Hepatocyte (in vitro differentiated cells): Measurements from ENCODE around the gene NLRC5. TPM values are rescaled to one million over a fixed set of nuclear protein-coding genes. Genes with fewer than 3 reads are reported as not detected.
"Not testable (repeated sequence)": the region's sequence is repeated elsewhere in the genome, so short reads cannot be mapped to it uniquely, and the experiment has no call there.

Experiments used
- DNase-seq: peaks from one replicate; pipeline ENCODE4 v3.0.0-alpha.2; 2016; ENCODE audit warnings: low spot score
- H2AFZ ChIP-seq: fragments of 200-600 bp; sonication (generic); 2 replicates; pipeline ENCODE4 v1.6.0; 2016; ENCODE audit warnings: antibody characterized with exemption, mild to moderate bottlenecking
- H3K27ac ChIP-seq: fragments of 200-600 bp; sonication (generic); 2 replicates; pipeline ENCODE4 v1.5.1; 2016; ENCODE audit warnings: mild to moderate bottlenecking
- H3K27me3 ChIP-seq: fragments of 200-600 bp; sonication (generic); 2 replicates; pipeline ENCODE4 v1.6.1; 2016
- H3K36me3 ChIP-seq: fragments of 200-600 bp; sonication (generic); replicated peaks from 2 replicates; pipeline ENCODE4 v1.5.1; 2016; ENCODE audit warnings: low read depth; ENCODE audit not compliant: insufficient read depth
- H3K4me1 ChIP-seq: fragments of 200-600 bp; sonication (generic); 2 replicates; pipeline ENCODE4 v1.5.1; 2016; ENCODE audit warnings: mild to moderate bottlenecking, moderate library complexity; ENCODE audit not compliant: insufficient read depth
- H3K4me2 ChIP-seq: fragments of 200-600 bp; sonication (generic); 2 replicates; pipeline ENCODE4 v1.6.0; 2016
- H3K4me3 ChIP-seq: fragments of 200-600 bp; sonication (generic); 2 replicates; pipeline ENCODE4 v1.5.1; 2016; ENCODE audit warnings: mild to moderate bottlenecking
- H3K79me2 ChIP-seq: fragments of 200-600 bp; sonication (generic); 2 replicates; pipeline ENCODE4 v1.6.0; 2017; ENCODE audit warnings: mild to moderate bottlenecking
- H3K9me2 ChIP-seq: fragments of 200-600 bp; sonication (generic); replicated peaks from 2 replicates; pipeline ENCODE4 v1.6.0; 2017; ENCODE audit warnings: mild to moderate bottlenecking; ENCODE audit not compliant: insufficient read depth
- H3K9me3 ChIP-seq: fragments of 200-600 bp; sonication (generic); 2 replicates; pipeline ENCODE4 v1.5.1; 2016; ENCODE audit warnings: low read depth, mild to moderate bottlenecking
- H4K20me1 ChIP-seq: fragments of 200-600 bp; sonication (generic); 2 replicates; pipeline ENCODE4 v1.6.0; 2016; ENCODE audit warnings: mild to moderate bottlenecking; ENCODE audit not compliant: insufficient read depth, poor library complexity, severe bottlenecking
- CTCF ChIP-seq: fragments of 200-600 bp; sonication (generic); IDR thresholded peaks from 2 replicates; pipeline ENCODE4 v1.5.1; 2016; ENCODE audit warnings: antibody characterized with exemption, mild to moderate bottlenecking; ENCODE audit not compliant: poor library complexity
- EZH2 ChIP-seq: fragments of 200-600 bp; sonication (generic); IDR thresholded peaks from 2 replicates; pipeline ENCODE4 v1.6.1; 2016; ENCODE audit warnings: antibody characterized with exemption, mild to moderate bottlenecking, borderline replicate concordance
- EZH2phosphoT487 ChIP-seq: fragments of 200-600 bp; sonication (generic); IDR thresholded peaks from one replicate; pipeline ENCODE4 v1.6.1; 2018; ENCODE audit warnings: antibody characterized with exemption, mild to moderate bottlenecking, low read depth, moderate library complexity; ENCODE audit not compliant: unreplicated experiment, severe bottlenecking
- WGBS: methylation state at CpG from one replicate; pipeline ENCODE4 v1.1.6; 2016; ENCODE audit warnings: low lambda C conversion rate; ENCODE audit errors: missing lambda C conversion rate; 5-methylcytosine and 5-hydroxymethylcytosine counted together
- polyA plus RNA-seq: library from polyadenylated mRNA; unstranded; fragments of >200 nt; fragmentation: Nextera tagmentation; extraction: Ambion mirVana; gene quantifications from 2 replicates; pipeline ENCODE4 v1.2.1, GENCODE V29; 2016
- total RNA-seq: library from RNA; depleted of rRNA; stranded (reverse); fragments of >200 nt; gene quantifications from 2 replicates; pipeline ENCODE4 v1.2.3, GENCODE V29; 2014

The NLRC5 gene
- total and polyA plus RNA-seq, 2 experiments from 2014 or later: 6.4 to 7.0 TPM

- Histone ChIP-seq H3K27ac (no peak overlapping the region), H2AFZ (no peak overlapping the region), H3K4me1 (no peaks in the 10 kb centered on the region), H3K4me2 (no peak overlapping the region), H3K4me3 (no peak overlapping the region), H3K79me2 (no peaks in the 10 kb centered on the region), H3K9me3 (no peaks in the 10 kb centered on the region), H3K27me3 (no peaks in the 10 kb centered on the region), H3K9me2 (no peaks in the 10 kb centered on the region), H4K20me1 (no peaks in the 10 kb centered on the region), H3K36me3 (no peaks in the 10 kb centered on the region)
- TF ChIP-seq EZH2phosphoT487 (no peak), CTCF (no peak), EZH2 (no peak)
- WGBS: 72% methylated on average over 1 of the region's 1 CpG
- DNase-seq: no peak
Measured at GRCh38 chr16:57108432-57108831, 119.1 kb downstream of the NLRC5 start.

- H3K36me3 ChIP-seq, H2AFZ ChIP-seq, H3K4me1 ChIP-seq, H4K20me1 ChIP-seq, H3K27me3 ChIP-seq, H3K4me3 ChIP-seq, H3K9me3 ChIP-seq, DNase-seq, H3K9me2 ChIP-seq, H3K27ac ChIP-seq, H3K79me2 ChIP-seq, H3K4me2 ChIP-seq: not testable (repeated sequence)
- WGBS: 79% methylated on average over 10 of the region's 10 CpGs
Measured at GRCh38 chr16:57109259-57110105, 120.1 kb downstream of the NLRC5 start.

- no peaks in the 10 kb centered on the region for H3K9me2 ChIP-seq
- no peaks in the 10 kb centered on the region for H4K20me1 ChIP-seq
- H3K4me2 ChIP-seq: no peak overlapping the region
- no peaks in the 10 kb centered on the region for H3K4me1 ChIP-seq
- H3K9me3 ChIP-seq: no peaks in the 10 kb centered on the region
- no peak for DNase-seq
- H3K27me3 ChIP-seq: no peaks in the 10 kb centered on the region
- 90% methylated on average over 4 of the region's 4 CpGs for WGBS
- H3K4me3 ChIP-seq: no peak overlapping the region
- TF ChIP-seq CTCF: no peak
- no peak for TF ChIP-seq EZH2phosphoT487
- no peak for TF ChIP-seq EZH2
- no peaks in the 10 kb centered on the region for H3K36me3 ChIP-seq
- H3K79me2 ChIP-seq: no peaks in the 10 kb centered on the region
- no peak overlapping the region for H3K27ac ChIP-seq
- H2AFZ ChIP-seq: no peak overlapping the region
Measured at GRCh38 chr16:57110937-57111336, 121.6 kb downstream of the NLRC5 start.

- Histone ChIP-seq H3K36me3 (no peaks in the 10 kb centered on the region), H2AFZ (no peak overlapping the region), H3K4me1 (no peaks in the 10 kb centered on the region), H3K4me3 (no peak overlapping the region), H3K9me2 (no peaks in the 10 kb centered on the region), H3K9me3 (no peaks in the 10 kb centered on the region), H3K27ac (no peak overlapping the region), H3K79me2 (no peaks in the 10 kb centered on the region), H4K20me1 (no peaks in the 10 kb centered on the region), H3K4me2 (no peak overlapping the region), H3K27me3 (no peaks in the 10 kb centered on the region)
- WGBS: 97% methylated on average over 2 of the region's 2 CpGs
- no peak for TF ChIP-seq CTCF
- TF ChIP-seq EZH2phosphoT487: no peak
- TF ChIP-seq EZH2: no peak
- no peak for DNase-seq
Measured at GRCh38 chr16:57111420-57111819, 122.1 kb downstream of the NLRC5 start.
